Measurements from ENCODE around the gene DHRS7B.

DHRS7B gene

DNA sequence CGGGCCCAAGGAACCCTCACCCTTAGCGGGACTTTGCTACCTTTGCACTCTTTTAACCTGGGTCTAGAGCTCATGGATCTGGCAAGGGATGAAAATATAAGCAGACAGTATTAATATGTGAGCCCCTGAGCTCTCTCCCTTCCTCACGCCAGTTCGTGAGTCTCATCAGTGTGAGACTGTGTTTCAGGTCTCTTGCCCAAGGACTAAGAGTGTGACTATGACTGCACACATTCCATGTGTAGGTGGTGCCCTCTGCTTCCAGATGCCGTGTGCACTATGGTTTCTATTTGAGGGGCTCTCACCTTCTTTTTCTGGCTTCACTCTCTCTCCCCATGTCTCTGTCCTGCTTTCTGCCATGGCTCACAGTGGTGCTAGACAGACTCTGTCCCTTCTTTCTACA lies 40.5 kb downstream of the DHRS7B start:
- H3K18ac ChIP-seq (ENCODE audit: low read length) = no peak overlapping the region
- H4K8ac ChIP-seq (ENCODE audit: low read depth, low read length) = no peak overlapping the region
- no peak overlapping the region for H2BK5ac ChIP-seq (ENCODE audit: low read length)
- no peak overlapping the region for H2BK120ac ChIP-seq (ENCODE audit: low read depth, low read length)
- no peak overlapping the region for H3K4me3 ChIP-seq (ENCODE audit: low read length)
- WGBS (ENCODE audit: extremely low coverage, insufficient coverage, low lambda C conversion rate) = no CpG with 5 or more reads among the region's 5 CpGs
- no peaks in the 10 kb centered on the region for H3K27me3 ChIP-seq (ENCODE audit: insufficient read depth, low read length, poor library complexity)
- no peak overlapping the region for H3K4ac ChIP-seq (ENCODE audit: low read depth, low read length)
- no peak overlapping the region for H4K5ac ChIP-seq (ENCODE audit: low read length)
- H3K9ac ChIP-seq (ENCODE audit: low read length) = no peak overlapping the region
- no peak overlapping the region for H3K4me2 ChIP-seq (ENCODE audit: low read length)
- H3K79me1 ChIP-seq (ENCODE audit: low read length) = no peaks in the 10 kb centered on the region
- H3K27ac ChIP-seq (ENCODE audit: low read depth, low read length) = no peak overlapping the region
- H3K4me1 ChIP-seq (ENCODE audit: control insufficient read depth, low read depth, low read length) = no peaks in the 10 kb centered on the region
- no peak overlapping the region for H3K56ac ChIP-seq (ENCODE audit: low read length)
- no peak overlapping the region for H2AK5ac ChIP-seq (ENCODE audit: low read length)
- no peaks in the 10 kb centered on the region for H3K36me3 ChIP-seq (ENCODE audit: control insufficient read depth, insufficient read depth, low read length)
- H3K23ac ChIP-seq (ENCODE audit: low read length) = no peak overlapping the region
- no peak for DNase-seq
- H2BK15ac ChIP-seq (replicated peaks; ENCODE audit: low read depth) = no peak overlapping the region
- no peaks in the 10 kb centered on the region for H3K79me2 ChIP-seq (ENCODE audit: control insufficient read depth, insufficient read depth, low read length)

DNA sequence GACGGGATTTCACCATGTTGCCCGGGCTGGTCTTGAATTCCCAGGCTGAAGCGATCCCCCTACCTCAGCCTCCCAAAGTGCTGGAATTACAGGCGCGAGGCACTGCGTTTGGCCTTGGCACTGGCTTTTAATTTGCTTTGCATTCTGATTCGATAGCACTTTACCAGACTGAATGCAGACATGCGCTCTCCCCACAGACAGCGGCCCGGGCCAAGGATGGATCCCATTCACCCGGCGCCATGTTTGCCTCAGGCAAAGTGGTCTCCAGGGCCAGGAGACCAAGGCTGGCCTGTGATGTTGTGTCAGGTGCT lies 41.7 kb downstream of the DHRS7B start:
- WGBS (ENCODE audit: extremely low coverage, insufficient coverage, low lambda C conversion rate) = no CpG with 5 or more reads among the region's 12 CpGs
- H2AK5ac ChIP-seq (ENCODE audit: low read length) = no peak overlapping the region
- no peaks in the 10 kb centered on the region for H3K36me3 ChIP-seq (ENCODE audit: control insufficient read depth, insufficient read depth, low read length)
- H4K5ac ChIP-seq (ENCODE audit: low read length) = no peak overlapping the region
- H3K18ac ChIP-seq (ENCODE audit: low read length) = no peak overlapping the region
- no peak overlapping the region for H3K4me3 ChIP-seq (ENCODE audit: low read length)
- H2BK15ac ChIP-seq (replicated peaks; ENCODE audit: low read depth) = no peak overlapping the region
- no peak overlapping the region for H2BK5ac ChIP-seq (ENCODE audit: low read length)
- H4K8ac ChIP-seq (ENCODE audit: low read depth, low read length) = no peak overlapping the region
- no peak overlapping the region for H3K9ac ChIP-seq (ENCODE audit: low read length)
- H3K4me1 ChIP-seq (ENCODE audit: control insufficient read depth, low read depth, low read length) = no peaks in the 10 kb centered on the region
- no peak overlapping the region for H3K56ac ChIP-seq (ENCODE audit: low read length)
- no peak overlapping the region for H3K4ac ChIP-seq (ENCODE audit: low read depth, low read length)
- no peaks in the 10 kb centered on the region for H3K79me1 ChIP-seq (ENCODE audit: low read length)
- DNase-seq = no peak
- H3K4me2 ChIP-seq (ENCODE audit: low read length) = no peak overlapping the region
- no peak overlapping the region for H2BK120ac ChIP-seq (ENCODE audit: low read depth, low read length)
- H3K23ac ChIP-seq (ENCODE audit: low read length) = no peak overlapping the region
- H3K27ac ChIP-seq (ENCODE audit: low read depth, low read length) = no peak overlapping the region
- no peaks in the 10 kb centered on the region for H3K79me2 ChIP-seq (ENCODE audit: control insufficient read depth, insufficient read depth, low read length)
- no peaks in the 10 kb centered on the region for H3K27me3 ChIP-seq (ENCODE audit: insufficient read depth, low read length, poor library complexity)

DNA sequence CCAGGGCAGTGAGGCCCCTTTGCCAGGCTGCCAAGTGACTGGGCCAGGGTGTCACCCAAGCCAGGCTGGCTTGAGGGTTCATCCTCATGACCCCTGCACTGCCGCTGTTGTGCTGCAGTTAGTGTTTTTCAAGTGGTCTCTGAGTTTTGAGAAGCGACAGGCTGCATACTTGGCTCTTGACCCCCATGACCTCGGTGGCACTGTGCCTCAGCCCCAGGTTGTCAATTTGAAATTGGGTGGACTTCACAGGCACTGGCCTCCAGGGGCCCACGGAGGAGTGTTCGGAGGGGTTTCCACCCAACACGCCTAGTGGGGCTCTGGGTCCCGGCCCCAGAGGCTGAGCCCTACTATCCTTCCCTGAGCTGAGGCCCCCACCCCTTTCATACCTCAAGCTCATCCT lies 42.7 kb downstream of the DHRS7B start:
- Histone ChIP-seq H3K56ac (ENCODE audit: low read length) (no peak overlapping the region), H4K5ac (ENCODE audit: low read length) (no peak overlapping the region), H3K9ac (ENCODE audit: low read length) (no peak overlapping the region), H3K18ac (ENCODE audit: low read length) (no peak overlapping the region), H3K36me3 (ENCODE audit: control insufficient read depth, insufficient read depth, low read length) (no peaks in the 10 kb centered on the region), H3K4me2 (ENCODE audit: low read length) (no peak overlapping the region), H3K4ac (ENCODE audit: low read depth, low read length) (no peak overlapping the region), H3K23ac (ENCODE audit: low read length) (no peak overlapping the region), H2BK5ac (ENCODE audit: low read length) (no peak overlapping the region), H3K27me3 (ENCODE audit: insufficient read depth, low read length, poor library complexity) (no peaks in the 10 kb centered on the region), H4K8ac (ENCODE audit: low read depth, low read length) (no peak overlapping the region), H3K79me1 (ENCODE audit: low read length) (no peaks in the 10 kb centered on the region), H2BK120ac (ENCODE audit: low read depth, low read length) (no peak overlapping the region), H3K79me2 (ENCODE audit: control insufficient read depth, insufficient read depth, low read length) (no peaks in the 10 kb centered on the region), H3K4me3 (ENCODE audit: low read length) (no peak overlapping the region), H2BK15ac (replicated peaks; ENCODE audit: low read depth) (no peak overlapping the region), H3K4me1 (ENCODE audit: control insufficient read depth, low read depth, low read length) (no peaks in the 10 kb centered on the region), H3K27ac (ENCODE audit: low read depth, low read length) (no peak overlapping the region), H2AK5ac (ENCODE audit: low read length) (no peak overlapping the region)
- no peak for DNase-seq
- WGBS (ENCODE audit: extremely low coverage, insufficient coverage, low lambda C conversion rate) = no CpG with 5 or more reads among the region's 7 CpGs

DNA sequence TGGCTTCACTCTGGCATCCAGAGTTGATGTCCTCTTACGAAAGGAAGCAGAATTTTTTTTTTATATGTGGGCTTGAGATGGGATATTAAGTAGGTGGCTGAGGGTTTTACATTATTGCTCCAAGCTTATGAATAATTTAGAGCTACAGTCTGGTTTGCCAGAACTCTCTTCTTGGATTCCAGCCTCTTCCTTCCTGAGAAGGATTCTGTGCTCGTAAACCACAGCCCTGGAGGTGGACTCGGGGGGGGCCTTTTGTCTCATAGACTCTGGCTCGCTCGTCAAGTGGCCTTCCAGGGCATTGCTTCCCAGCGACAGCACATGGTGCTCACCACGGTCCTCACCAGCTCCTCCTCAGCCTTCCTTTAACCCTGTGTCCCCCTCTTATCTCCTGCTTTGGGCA lies 44.0 kb downstream of the DHRS7B start:
- Histone ChIP-seq H3K4me2 (ENCODE audit: low read length) (no peak overlapping the region), H4K8ac (ENCODE audit: low read depth, low read length) (no peak overlapping the region)
- no CpG with 5 or more reads among the region's 7 CpGs for WGBS (ENCODE audit: extremely low coverage, insufficient coverage, low lambda C conversion rate)

DNA sequence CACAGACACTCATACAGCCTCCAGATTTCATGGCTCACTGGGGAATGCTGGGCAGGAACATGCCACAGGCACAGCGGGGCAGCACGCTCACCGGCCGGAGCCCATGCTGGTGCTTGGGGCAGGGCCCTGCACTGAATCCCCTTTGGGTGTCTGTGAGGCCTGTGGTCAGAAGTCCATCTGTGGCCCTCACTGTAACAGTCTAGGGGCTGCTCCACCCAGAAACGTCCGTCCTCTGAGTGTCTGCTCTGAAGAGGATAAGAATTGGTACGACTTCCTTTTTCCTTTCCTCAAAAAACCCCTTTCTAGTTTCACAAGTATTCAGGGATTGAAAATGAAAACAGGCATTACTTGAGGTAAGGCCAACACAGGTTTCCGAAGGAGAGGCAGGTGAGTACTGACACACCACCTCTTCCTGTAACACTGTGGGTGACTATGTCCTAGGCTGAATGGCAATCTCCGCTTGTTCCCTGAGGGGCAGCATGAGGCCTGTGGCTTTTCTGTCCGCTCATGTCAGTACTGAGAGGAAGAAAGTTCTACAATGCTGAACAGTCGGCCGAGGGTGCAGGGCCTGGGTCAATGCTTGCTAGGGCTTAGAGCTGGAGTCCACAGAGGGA lies 44.7 kb downstream of the DHRS7B start:
- no peak overlapping the region for H4K8ac ChIP-seq (ENCODE audit: low read depth, low read length)
- H2BK15ac ChIP-seq (replicated peaks; ENCODE audit: low read depth) = no peak overlapping the region
- no peak overlapping the region for H2BK5ac ChIP-seq (ENCODE audit: low read length)
- no peak for DNase-seq
- no peak overlapping the region for H3K4ac ChIP-seq (ENCODE audit: low read depth, low read length)
- H2BK120ac ChIP-seq (ENCODE audit: low read depth, low read length) = no peak overlapping the region
- no peak overlapping the region for H3K27ac ChIP-seq (ENCODE audit: low read depth, low read length)
- no peak overlapping the region for H3K4me3 ChIP-seq (ENCODE audit: low read length)
- no peak overlapping the region for H3K9ac ChIP-seq (ENCODE audit: low read length)
- H3K79me1 ChIP-seq (ENCODE audit: low read length) = no peaks in the 10 kb centered on the region
- WGBS (ENCODE audit: extremely low coverage, insufficient coverage, low lambda C conversion rate) = no CpG with 5 or more reads among the region's 12 CpGs
- H3K79me2 ChIP-seq (ENCODE audit: control insufficient read depth, insufficient read depth, low read length) = no peaks in the 10 kb centered on the region
- no peak overlapping the region for H4K5ac ChIP-seq (ENCODE audit: low read length)
- H3K4me2 ChIP-seq (ENCODE audit: low read length) = no peak overlapping the region
- H2AK5ac ChIP-seq (ENCODE audit: low read length) = no peak overlapping the region
- H3K27me3 ChIP-seq (ENCODE audit: insufficient read depth, low read length, poor library complexity) = no peaks in the 10 kb centered on the region
- H3K4me1 ChIP-seq (ENCODE audit: control insufficient read depth, low read depth, low read length) = no peaks in the 10 kb centered on the region
- no peak overlapping the region for H3K23ac ChIP-seq (ENCODE audit: low read length)
- H3K56ac ChIP-seq (ENCODE audit: low read length) = no peak overlapping the region
- H3K18ac ChIP-seq (ENCODE audit: low read length) = no peak overlapping the region
- no peaks in the 10 kb centered on the region for H3K36me3 ChIP-seq (ENCODE audit: control insufficient read depth, insufficient read depth, low read length)

More for the DNA sequence above, 44.0 kb downstream of the DHRS7B start:
- no peak overlapping the region for H4K5ac ChIP-seq (ENCODE audit: low read length)
- no peak overlapping the region for H2AK5ac ChIP-seq (ENCODE audit: low read length)
- no peak overlapping the region for H3K27ac ChIP-seq (ENCODE audit: low read depth, low read length)
- H3K27me3 ChIP-seq (ENCODE audit: insufficient read depth, low read length, poor library complexity) = no peaks in the 10 kb centered on the region
- H3K23ac ChIP-seq (ENCODE audit: low read length) = no peak overlapping the region
- H3K4ac ChIP-seq (ENCODE audit: low read depth, low read length) = no peak overlapping the region
- no peak for DNase-seq
- no peak overlapping the region for H2BK15ac ChIP-seq (replicated peaks; ENCODE audit: low read depth)
- H2BK120ac ChIP-seq (ENCODE audit: low read depth, low read length) = no peak overlapping the region
- H3K9ac ChIP-seq (ENCODE audit: low read length) = no peak overlapping the region
- H3K36me3 ChIP-seq (ENCODE audit: control insufficient read depth, insufficient read depth, low read length) = no peaks in the 10 kb centered on the region
- H3K79me1 ChIP-seq (ENCODE audit: low read length) = no peaks in the 10 kb centered on the region
- H3K4me3 ChIP-seq (ENCODE audit: low read length) = no peak overlapping the region
- no peak overlapping the region for H3K56ac ChIP-seq (ENCODE audit: low read length)
- no peak overlapping the region for H2BK5ac ChIP-seq (ENCODE audit: low read length)
- no peaks in the 10 kb centered on the region for H3K4me1 ChIP-seq (ENCODE audit: control insufficient read depth, low read depth, low read length)
- H3K79me2 ChIP-seq (ENCODE audit: control insufficient read depth, insufficient read depth, low read length) = no peaks in the 10 kb centered on the region
- no peak overlapping the region for H3K18ac ChIP-seq (ENCODE audit: low read length)

DNA sequence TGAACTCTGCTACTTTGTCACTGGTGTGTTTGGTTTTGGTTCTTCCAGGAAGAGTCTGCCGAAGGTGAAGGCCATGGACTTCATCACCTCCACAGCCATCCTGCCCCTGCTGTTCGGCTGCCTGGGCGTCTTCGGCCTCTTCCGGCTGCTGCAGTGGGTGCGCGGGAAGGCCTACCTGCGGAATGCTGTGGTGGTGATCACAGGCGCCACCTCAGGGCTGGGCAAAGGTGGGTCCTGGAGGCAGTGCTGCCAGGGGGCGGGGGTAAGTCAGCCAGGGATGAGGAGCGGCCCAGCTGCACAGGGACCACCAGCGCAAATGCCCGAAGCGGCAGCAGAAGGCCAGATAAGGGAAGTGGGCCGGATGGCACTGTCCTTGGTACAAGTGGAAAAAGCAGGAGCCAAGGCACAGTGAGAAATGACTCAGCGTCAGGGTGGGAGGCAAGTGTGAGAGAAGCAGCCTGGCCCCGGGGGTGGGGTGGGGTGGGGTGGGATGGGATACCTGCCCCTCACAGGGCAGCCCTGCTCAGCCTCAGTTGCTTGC lies 45.3 kb downstream of the DHRS7B start:
- H3K4ac ChIP-seq (ENCODE audit: low read depth, low read length) = no peak overlapping the region
- H3K4me3 ChIP-seq (ENCODE audit: low read length) = no peak overlapping the region
- H3K18ac ChIP-seq (ENCODE audit: low read length) = no peak overlapping the region
- H3K56ac ChIP-seq (ENCODE audit: low read length) = no peak overlapping the region
- no peaks in the 10 kb centered on the region for H3K27me3 ChIP-seq (ENCODE audit: insufficient read depth, low read length, poor library complexity)
- no peak overlapping the region for H3K9ac ChIP-seq (ENCODE audit: low read length)
- H4K8ac ChIP-seq (ENCODE audit: low read depth, low read length) = no peak overlapping the region
- no peak overlapping the region for H2BK5ac ChIP-seq (ENCODE audit: low read length)
- H2AK5ac ChIP-seq (ENCODE audit: low read length) = no peak overlapping the region
- WGBS (ENCODE audit: extremely low coverage, insufficient coverage, low lambda C conversion rate) = no CpG with 5 or more reads among the region's 17 CpGs
- H3K23ac ChIP-seq (ENCODE audit: low read length) = no peak overlapping the region
- DNase-seq = no peak
- H2BK120ac ChIP-seq (ENCODE audit: low read depth, low read length) = no peak overlapping the region
- H3K79me2 ChIP-seq (ENCODE audit: control insufficient read depth, insufficient read depth, low read length) = no peaks in the 10 kb centered on the region
- H2BK15ac ChIP-seq (replicated peaks; ENCODE audit: low read depth) = no peak overlapping the region
- H3K36me3 ChIP-seq (ENCODE audit: control insufficient read depth, insufficient read depth, low read length) = no peaks in the 10 kb centered on the region
- H4K5ac ChIP-seq (ENCODE audit: low read length) = no peak overlapping the region
- no peaks in the 10 kb centered on the region for H3K4me1 ChIP-seq (ENCODE audit: control insufficient read depth, low read depth, low read length)
- no peaks in the 10 kb centered on the region for H3K79me1 ChIP-seq (ENCODE audit: low read length)
- no peak overlapping the region for H3K27ac ChIP-seq (ENCODE audit: low read depth, low read length)
- H3K4me2 ChIP-seq (ENCODE audit: low read length) = no peak overlapping the region
